SW 1271 (cell line): ENCODE data around the gene KCNG2.

Experiments used
- DNase-seq, 2 experiments: peaks; one replicate each; lab custom pipeline; 2025; lab: John Stamatoyannopoulos, UW

KCNG2 gene

DNA sequence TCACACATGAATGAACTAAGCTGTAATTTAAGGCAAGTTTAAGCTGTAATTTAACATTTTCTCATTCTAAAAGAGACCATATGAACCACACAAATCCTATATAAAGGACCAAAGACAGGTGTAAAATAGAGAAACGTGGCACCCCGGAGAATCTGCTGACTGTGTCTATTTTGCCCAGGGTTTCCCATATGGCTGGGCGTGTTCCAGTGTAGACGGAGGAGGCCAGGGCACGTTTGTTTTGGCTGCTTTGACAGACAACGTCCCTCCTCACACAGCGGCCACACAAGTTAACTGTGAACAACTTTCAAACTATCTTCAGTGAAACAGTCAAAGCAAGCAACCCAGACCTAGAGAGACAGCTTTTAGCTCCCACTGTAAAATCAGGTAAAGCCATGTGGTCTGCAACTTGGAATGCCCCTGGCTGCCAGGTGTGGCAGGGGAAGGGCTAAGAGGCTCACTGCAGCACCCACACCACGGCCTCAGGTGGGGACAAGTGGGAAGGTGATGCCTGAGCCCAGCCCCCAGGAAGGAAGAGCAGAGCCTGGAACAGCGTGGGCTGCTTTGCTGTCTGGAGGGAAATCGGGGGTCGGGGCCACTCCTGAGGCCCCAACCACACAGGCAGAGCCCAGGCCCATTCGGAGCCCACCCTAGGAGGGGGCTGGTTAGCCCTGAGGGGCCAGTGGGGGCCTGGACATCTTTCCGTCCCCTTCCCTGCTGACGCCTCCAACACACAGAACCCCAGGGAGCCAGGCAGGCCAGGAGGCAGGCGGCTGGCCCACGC, 113.0 kb downstream of the KCNG2 start:
- no peak for DNase-seq

DNA sequence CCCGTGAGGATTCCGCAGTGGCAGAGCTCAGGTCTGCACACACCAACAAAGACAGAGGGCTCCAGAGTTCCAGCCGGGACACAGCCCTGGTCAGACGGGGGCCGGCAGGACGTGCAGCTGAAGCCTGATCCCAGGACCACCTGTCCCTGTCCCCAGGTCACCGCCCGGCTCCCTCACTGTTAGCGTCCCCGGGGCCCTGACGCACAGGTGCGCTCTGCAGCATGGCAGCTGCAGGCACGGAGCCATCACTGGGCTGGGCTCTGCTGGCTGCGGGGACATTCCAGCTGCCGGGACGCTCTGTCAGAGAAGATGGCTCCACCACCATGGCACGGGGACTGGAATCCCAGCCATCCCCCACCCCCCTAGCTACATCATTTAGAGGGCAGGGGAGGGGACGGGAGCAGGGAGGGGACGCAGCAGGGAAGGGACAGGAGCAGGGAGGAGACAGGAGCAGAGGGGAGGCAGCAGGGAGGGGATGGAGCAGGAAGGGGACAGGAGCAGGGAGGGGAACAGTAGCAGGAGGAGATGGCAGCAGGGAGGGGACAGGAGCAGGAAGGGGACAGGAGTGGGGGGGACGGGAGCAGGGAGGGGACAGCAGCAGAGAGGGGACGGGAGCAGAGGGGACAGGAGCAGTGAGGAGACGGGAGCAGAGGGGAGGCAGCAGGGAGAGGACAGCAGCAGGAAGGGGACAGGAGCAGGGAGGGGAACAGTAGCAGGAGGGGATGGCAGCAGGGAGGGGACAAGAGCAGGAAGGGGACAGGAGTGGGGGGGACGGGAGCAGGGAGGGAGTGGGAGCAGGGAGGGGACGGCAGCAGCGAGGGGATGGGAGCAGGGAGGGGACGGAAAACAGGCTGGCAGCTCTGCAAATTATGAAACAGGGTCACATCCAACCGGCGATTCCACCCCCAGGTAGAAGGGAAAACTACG, 113.9 kb downstream of the KCNG2 start:
- DNase-seq: no peak

GRCh38 chr18:79912409-79912991, 114.8 kb downstream of the KCNG2 start:
- no peak for DNase-seq

DNA sequence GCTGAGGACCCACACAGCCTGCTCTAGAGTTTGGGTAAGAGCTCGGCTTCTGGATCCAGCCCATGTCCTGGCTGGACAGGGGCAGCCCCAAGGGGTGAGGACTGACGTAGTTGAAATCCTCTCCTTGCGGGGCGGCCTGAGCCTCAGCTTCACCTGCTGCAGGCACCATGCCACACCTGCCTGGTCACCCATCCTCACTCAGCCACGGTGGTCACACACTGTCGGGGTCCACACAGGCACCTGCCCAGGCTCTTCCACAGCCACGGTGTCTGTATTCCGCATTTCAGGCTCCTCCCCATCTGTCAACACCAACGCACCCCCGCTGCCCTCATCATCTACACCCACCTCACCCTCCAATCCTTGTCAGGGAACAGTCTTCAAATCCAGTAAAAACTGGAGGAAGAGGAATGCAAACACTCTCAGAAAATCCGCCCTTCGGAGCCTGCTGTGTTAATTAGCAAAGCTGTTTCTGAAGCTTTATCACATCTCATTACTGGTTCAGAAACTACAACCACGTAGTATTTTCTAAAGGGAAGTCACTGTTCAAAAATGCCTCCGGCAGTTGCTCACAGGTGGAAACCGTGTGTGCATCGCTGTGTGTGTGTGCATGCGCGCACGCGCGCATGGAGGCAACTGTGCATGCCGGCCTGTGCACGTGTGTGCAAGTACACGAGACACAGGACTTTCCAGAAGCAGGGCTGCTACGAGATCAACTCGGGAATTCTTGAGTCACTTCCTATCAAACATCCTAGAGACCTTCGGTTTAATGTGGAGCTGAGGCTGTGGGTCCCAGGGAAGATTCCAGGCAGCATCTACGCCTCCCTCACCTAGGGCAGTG, 115.5 kb downstream of the KCNG2 start:
- DNase-seq: no peak

DNA sequence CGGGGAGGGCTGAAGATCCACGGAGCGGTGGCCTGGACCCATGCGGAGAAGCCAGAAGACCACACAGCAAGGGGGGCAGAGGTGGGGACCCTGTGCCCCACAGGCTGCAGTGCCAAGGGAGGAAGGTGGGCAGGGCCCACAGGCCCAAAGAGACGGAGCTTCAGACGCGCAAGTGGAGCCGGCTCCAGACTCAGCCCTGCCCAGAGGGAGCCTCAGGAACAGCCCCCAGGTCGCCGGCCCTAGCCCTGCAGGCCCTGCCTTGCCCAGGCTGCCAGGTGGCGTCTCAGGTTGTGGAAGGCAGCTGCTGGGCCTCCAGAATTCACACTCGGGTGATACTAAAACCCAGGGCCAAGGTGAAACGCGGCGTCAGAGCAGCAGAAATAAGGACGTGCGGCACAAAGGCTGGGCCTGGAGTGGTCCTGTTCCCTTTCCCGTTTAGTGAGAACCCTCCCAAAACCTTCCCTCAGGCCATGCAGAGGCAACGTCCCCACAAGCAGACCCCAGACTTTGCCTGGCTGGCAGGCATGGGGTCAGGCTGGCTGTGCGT, 116.9 kb downstream of the KCNG2 start:
- DNase-seq: no peak

- no peak for DNase-seq
These were observed 117.7 kb downstream of the KCNG2 start for GRCh38 chr18:79915161-79916127.

GRCh38 chr18:79916128-79916494, 118.4 kb downstream of the KCNG2 start:
- DNase-seq: no peak

GRCh38 chr18:79916546-79917168, 118.9 kb downstream of the KCNG2 start:
- DNase-seq: no peak

GRCh38 chr18:79917169-79917852, 119.6 kb downstream of the KCNG2 start:
- DNase-seq: no peak

- DNase-seq: no peak
These were observed 120.3 kb downstream of the KCNG2 start for GRCh38 chr18:79917853-79918614.

DNA sequence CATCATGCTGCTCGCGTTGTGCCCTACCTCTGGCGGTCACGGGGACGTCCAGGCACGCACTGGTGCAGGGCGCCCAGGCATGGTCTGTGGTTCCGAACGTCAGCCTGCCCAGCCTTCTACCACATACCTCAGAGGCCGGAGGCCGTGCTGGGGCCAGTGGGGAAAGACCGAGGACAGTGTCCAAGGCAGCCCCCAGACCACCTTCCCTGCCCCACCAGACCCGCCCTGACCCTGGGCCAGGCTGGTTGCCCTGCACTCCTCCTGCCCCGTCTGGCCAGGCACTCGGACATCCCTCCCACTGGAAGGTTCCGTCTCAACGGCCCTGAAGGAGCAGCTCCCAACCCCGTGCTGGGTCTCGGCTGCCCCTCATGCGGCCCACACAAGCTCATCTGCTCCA, 120.9 kb downstream of the KCNG2 start:
- DNase-seq: no peak

- DNase-seq: no peak
These were observed 121.4 kb downstream of the KCNG2 start for GRCh38 chr18:79919089-79919488.

DNA sequence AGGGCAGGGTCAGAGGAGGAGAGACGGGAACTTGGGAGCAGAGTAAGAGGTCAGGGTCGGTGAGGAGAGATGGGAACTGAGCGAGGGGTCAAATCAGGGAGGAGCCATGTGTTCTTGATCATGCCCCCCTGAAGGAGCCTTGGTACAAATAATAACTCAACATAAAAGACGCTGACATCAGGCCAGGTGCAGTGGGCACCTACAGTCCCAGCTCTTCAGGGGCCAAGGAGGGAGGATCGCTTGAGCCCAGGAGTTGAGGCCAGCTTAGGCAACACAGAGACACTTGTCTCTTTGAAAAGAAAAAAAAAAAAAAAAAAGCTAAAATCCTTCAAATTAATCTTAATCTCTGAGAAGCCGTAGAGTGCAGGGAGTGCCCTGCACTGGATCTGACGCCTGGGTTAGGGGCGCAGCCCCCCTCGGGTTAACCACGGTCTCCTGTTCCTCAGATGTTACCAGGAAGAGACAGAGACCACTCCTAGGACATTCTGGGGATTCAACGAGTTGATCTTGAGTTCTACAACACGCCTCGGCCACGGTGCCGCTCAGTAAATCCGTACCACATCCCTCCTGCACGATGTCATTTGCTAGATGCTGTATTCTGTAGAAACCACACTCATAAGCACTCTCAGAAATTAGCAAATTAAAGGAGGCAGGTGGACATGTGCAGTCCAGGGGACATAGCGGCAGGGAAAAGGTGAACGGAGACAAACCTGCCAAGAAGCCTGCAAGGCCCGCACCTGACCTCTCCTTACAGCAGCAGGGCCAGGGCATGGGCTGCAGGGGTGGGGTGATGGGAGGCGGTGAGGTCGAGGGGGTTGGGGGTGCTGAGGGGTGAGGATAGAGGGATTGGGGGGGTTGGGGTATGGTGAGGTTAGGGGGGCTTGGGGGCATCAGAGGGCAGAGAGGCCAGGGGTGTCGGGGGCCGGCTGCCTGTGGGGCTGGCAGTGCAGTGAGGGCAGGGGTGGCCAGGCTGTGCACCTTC, 124.5 kb downstream of the KCNG2 start:
- DNase-seq: no peak

DNA sequence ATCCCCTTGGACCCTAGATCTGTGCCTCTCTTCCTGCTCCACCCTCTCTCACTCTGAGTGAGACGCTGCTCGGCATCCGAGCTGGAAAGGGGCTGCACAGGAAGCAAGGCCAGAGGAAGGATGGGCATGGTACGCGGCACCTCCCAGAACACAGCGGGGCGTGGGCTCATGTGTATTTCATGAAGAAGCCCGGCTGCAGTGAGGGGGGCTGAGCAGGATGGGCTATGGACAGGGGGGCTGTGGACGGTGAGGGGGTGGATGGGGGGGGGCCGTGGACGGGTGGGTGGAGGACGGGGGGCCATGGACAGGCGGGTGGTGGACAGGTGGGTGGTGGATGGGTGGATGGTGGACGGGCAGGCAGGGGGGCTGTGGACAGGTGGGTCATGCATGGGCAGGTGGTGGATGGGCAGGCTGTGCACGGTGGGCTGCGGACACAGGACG, 125.3 kb downstream of the KCNG2 start:
- DNase-seq: no peak

GRCh38 chr18:79923896-79924585, 126.3 kb downstream of the KCNG2 start:
- DNase-seq: no peak
